IPS-11a (cell line): ENCODE data around the gene CPNE7.

Experiments
- H3K4me3 ChIP-seq: one replicate; pipeline ENCODE4 v1.5.1; 2013; ENCODE audit warnings: low read depth, low read length, control low read depth

Gene CPNE7

GRCh38 chr16:89548344-89549006, 27.1 kb upstream of the CPNE7 start:
- no peak overlapping the region for H3K4me3 ChIP-seq

GRCh38 chr16:89549007-89549700, 26.4 kb upstream of the CPNE7 start:
- H3K4me3 ChIP-seq: no peak overlapping the region

GRCh38 chr16:89550421-89551007, 25.0 kb upstream of the CPNE7 start:
- H3K4me3 ChIP-seq: no peak overlapping the region

DNA sequence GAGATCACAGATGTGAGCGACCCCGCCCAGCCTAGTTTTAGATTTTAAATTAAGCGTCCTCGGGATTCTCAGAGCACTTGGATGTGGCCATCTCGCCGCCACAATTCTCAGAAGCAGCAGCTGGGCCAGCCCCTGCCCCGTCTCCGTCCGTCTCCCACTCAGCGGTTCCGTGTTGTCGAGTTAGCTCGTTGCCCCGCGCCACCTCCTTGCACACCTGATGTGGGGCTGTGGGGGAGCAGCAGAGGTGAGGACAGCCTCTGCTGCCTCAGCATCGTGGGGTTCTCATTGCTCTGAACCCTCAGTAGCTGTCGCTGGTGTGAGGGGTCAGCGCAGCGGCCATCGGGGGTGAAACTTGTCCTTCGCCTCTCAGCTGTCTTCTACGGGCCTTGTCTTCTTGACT, 23.2 kb upstream of the CPNE7 start:
- H3K4me3 ChIP-seq: no peak overlapping the region

DNA sequence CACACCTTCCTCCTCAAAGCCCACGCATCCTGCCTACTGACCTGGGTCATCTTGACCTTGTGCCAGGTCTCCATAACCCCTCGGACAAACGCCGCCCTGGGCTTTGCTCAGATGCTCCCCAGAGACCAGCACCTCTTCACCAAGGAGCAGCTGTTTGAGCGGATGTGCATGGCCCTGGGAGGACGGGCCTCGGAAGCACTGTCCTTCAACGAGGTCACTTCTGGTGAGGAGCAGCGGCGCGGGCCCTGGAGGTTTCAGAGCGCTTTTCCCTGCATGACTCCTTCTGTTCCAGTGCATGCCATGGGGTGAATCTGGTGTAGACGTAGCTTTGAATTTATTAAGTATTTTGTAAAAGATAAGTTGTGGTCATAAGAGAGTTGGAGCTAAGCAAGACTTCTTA, 22.6 kb upstream of the CPNE7 start:
- H3K4me3 ChIP-seq: no peak overlapping the region

GRCh38 chr16:89553733-89554132, 21.8 kb upstream of the CPNE7 start:
- no peak overlapping the region for H3K4me3 ChIP-seq

GRCh38 chr16:89554343-89554742, 21.2 kb upstream of the CPNE7 start:
- no peak overlapping the region for H3K4me3 ChIP-seq

GRCh38 chr16:89555265-89555664, 20.3 kb upstream of the CPNE7 start:
- H3K4me3 ChIP-seq: no peak overlapping the region

- H3K4me3 ChIP-seq: no peak overlapping the region
Measured at GRCh38 chr16:89555780-89556179, 19.8 kb upstream of the CPNE7 start.

DNA sequence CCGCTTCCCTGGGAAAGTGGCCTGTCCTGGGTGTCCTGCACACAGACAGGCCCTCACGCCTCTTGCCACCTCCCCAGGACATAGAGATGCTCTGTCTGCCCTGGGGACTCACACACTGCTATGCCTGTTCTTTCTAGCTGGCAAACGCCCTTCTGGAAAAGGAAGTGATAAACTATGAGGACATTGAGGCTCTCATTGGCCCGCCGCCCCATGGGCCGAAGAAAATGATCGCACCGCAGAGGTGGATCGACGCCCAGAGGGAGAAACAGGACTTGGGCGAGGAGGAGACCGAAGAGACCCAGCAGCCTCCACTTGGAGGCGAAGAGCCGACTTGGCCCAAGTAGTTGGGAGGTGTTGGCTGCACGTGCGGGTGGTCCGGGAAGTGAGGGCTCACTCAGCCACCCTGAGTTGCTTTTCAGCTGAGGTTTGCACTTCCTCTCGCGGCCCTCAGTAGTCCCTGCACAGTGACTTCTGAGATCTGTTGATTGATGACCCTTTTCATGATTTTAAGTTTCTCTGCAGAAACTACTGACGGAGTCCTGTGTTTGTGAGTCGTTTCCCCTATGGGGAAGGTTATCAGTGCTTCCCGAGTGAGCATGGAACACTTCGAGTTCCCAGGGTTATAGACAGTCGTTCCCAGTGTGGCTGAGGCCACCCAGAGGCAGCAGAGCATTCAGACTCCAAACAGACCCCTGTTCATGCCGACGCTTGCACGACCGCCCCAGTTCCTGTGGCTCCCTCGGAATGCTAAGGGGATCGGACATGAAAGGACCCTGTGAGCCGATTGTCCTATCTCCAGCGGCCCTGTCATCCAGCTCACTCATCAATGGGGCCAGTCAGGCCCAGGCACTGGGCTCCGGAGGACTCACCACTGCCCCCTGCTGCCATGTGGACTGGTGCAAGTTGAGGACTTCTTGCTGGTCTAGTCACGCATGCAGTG, 18.5 kb upstream of the CPNE7 start:
- no peak overlapping the region for H3K4me3 ChIP-seq

DNA sequence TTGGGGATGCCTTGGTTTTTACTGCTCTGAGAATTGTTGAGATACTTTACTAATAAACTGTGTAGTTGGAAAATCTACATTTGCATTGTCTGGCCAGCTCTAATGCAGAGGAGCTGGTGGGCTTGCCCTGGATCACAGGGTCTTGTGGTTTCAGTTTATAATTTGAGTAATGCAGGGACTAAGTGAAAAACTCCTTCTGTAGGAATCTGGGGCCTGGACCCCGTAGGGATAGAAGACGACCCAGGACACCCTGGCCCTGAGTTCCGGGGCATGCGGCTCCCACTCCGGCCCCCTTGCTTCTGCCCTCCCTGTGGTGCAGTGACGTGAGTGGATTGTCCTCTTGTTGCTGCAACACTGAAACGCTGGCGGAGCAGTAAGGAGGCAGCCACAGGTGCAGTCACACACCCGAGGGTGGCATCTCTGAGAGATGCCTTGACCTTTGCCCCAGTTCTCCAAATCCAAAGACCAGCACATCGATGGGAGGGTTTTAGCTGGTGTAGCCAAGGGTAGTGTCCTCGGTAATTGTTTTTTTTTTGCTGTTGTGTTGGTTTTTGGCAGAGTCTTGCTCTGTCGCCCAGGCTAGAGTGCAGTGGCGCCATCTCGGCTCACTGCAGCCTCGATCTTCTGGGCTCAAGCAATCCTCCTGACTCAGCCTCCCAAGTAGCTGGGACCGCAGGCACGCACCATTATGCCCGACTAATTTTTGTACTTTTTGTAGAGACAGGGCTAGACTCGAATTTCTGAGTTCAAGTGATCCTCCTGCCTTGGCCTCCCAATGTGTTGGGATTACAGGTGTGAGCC, 17.7 kb upstream of the CPNE7 start:
- no peak overlapping the region for H3K4me3 ChIP-seq

DNA sequence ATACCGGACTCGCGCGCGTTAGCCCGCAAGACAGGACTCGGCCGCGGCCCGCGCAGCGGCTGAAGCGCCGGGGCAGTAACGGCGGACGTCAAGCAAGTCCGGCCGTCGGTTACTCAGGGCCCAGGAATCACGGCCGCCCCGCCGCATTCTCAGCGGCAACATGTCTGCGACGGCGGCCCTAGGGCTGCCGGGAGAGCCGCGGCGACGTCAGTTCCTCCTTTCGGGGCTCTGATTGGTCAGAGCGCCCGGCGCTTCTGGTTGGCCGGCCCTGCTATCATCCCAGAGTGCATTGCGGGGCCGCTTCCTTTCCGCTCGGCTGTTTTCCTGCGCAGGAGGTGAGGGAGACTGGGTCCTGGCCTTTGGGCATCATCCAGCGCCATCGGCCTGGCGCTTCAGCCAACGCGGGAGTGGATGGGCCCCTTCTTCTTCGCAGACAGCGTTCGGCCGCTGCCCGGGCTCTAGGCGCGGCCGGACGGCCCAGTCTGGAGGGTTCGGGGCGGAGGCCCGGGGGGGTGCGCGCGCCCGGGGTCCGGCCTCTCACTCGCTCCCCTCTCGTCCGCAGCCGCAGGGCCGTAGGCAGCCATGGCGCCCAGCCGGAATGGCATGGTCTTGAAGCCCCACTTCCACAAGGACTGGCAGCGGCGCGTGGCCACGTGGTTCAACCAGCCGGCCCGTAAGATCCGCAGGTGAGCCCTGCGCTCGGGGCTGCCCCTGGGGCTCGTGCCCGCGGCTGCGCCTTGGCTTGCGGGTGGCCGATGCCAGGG, 15.0 kb upstream of the CPNE7 start, which contains the start of gene RPL13:
Gene RPL13, plus strand, starts transcription at position 305 of the 764 bp plus-strand sequence. Its CDS starts 278 bp downstream, at position 583.
- H3K4me3 ChIP-seq: peak within 1 kb of the TSS; percentile 95

GRCh38 chr16:89561142-89561883, 14.2 kb upstream of the CPNE7 start:
- H3K4me3 ChIP-seq: peak overlapping the region; percentile 95

DNA sequence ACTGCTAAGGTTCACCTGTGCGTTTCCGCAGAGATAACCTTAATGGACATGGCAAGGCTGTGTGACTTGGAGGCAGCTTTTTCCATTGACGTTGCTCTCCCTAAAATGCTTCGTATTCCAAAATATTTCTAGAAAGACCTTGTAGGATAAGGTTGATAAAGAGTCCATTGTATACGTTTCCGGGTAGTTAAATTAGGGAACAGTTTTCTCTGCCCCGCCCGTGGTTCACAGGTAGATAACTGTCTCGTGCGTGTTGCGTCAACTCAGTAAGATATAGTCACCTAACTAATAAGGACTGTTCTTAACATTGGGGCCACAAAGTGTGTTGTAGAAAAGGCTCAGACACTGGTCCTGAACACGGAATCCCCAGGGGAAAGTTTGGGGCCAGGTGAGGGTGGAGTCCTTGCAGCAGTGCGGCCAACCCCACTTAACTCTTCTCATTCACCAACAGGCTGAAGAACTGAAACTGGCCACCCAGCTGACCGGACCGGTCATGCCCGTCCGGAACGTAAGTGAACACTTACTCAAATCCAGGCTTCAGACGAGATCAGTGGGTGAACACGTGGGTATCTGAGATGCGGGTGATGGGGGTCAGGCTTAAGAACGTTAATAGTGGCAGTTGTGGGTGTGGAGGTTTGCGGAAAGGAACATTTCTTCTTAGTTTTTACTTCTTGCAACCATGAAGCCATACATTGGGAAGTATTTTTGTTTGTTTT, 13.5 kb upstream of the CPNE7 start:
- H3K4me3 ChIP-seq: peak overlapping the region; percentile 95

DNA sequence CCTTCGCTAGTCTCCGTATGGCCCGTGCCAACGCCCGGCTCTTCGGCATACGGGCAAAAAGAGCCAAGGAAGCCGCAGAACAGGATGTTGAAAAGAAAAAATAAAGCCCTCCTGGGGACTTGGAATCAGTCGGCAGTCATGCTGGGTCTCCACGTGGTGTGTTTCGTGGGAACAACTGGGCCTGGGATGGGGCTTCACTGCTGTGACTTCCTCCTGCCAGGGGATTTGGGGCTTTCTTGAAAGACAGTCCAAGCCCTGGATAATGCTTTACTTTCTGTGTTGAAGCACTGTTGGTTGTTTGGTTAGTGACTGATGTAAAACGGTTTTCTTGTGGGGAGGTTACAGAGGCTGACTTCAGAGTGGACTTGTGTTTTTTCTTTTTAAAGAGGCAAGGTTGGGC, 12.6 kb upstream of the CPNE7 start:
- H3K4me3 ChIP-seq: no peak overlapping the region

GRCh38 chr16:89563639-89564392, 11.7 kb upstream of the CPNE7 start:
- H3K4me3 ChIP-seq: no peak overlapping the region

DNA sequence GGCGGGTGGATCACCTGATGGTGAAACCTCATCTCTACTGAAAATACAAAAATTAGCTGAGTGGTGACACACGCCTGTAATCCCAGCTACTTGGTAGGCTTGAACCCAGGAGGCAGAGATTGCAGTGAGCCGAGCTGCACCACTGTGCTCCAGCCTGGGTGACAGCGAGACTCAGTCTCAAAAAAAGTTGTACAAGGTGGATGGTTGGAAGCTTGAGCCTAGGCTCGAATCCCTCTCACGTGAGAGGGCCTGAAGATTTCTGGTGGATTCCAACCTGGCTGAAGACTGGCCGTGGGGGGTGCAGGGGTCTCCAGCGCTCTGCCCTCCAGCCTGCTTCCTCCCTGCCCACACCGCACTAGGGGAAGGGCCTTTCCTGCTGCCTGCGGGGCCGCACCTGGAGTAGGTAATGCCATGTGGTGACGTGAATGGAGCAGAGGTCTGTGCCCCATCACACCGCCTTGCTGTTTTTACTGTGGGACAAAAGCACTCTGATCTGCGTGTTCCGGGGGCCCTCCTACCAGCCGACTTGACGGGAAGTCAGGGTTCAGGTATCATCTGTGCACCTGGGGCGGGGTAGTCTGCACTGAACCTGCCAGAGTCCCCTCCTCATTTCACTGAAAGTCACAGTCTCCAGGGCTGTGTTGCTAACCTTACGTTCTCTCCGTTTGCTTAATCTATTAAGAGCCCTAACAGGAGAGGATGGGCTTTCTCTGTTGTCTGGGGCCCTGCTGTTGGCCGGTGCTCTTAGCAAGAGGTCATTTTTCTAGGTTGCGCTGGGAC, 10.9 kb upstream of the CPNE7 start:
- no peak overlapping the region for H3K4me3 ChIP-seq
